Glomerular visceral epithelial cell (primary cell): ENCODE results near the gene WT1.
"Not testable (repeated sequence)": the region's sequence is repeated elsewhere in the genome, so short reads cannot be mapped to it uniquely, and the experiment has no call there.

Source experiments
- DNase-seq: peaks from one replicate; pipeline ENCODE4 v3.0.0-alpha.2; 2016; ENCODE audit errors: extremely low spot score

WT1 gene

GRCh38 chr11:32435511-32435941, at the start of gene WT1:
Gene WT1 (minus strand): TSS chr11:32435539.
- peak; percentile 43 for DNase-seq

- no peak for DNase-seq
These were observed 44.0 kb upstream of the WT1 start for GRCh38 chr11:32479291-32479690.

GRCh38 chr11:32478277-32478731, 43.0 kb upstream of the WT1 start:
- DNase-seq, result no peak

- no peak for DNase-seq
These were observed 38.1 kb upstream of the WT1 start for GRCh38 chr11:32473282-32473909.

- DNase-seq, result no peak
These were observed 36.9 kb upstream of the WT1 start for GRCh38 chr11:32472226-32472625.

GRCh38 chr11:32471544-32471943, 36.2 kb upstream of the WT1 start:
- DNase-seq, result not testable (repeated sequence)

- no peak for DNase-seq
These were observed 34.5 kb upstream of the WT1 start for GRCh38 chr11:32469791-32470190.

GRCh38 chr11:32466279-32466915, 31.1 kb upstream of the WT1 start:
- peak; percentile 4 for DNase-seq

- DNase-seq, result no peak
These were observed 28.7 kb upstream of the WT1 start for GRCh38 chr11:32464078-32464477.

- no peak for DNase-seq
These were observed 26.8 kb upstream of the WT1 start for GRCh38 chr11:32462011-32462690.

GRCh38 chr11:32456864-32457263, 21.5 kb upstream of the WT1 start:
- DNase-seq, result no peak

GRCh38 chr11:32454993-32455392, 19.7 kb upstream of the WT1 start:
- no peak for DNase-seq

- no peak for DNase-seq
These were observed 16.5 kb upstream of the WT1 start for GRCh38 chr11:32451808-32452207.

- DNase-seq, result no peak
These were observed 15.0 kb upstream of the WT1 start for GRCh38 chr11:32450372-32450771.

- DNase-seq, result peak; percentile 9
These were observed 12.9 kb upstream of the WT1 start for GRCh38 chr11:32448232-32448631.

- no peak for DNase-seq
These were observed 11.9 kb upstream of the WT1 start for GRCh38 chr11:32447252-32447651.

- DNase-seq, result no peak
These were observed 10.9 kb upstream of the WT1 start for GRCh38 chr11:32446227-32446626.

- no peak for DNase-seq
These were observed 8.8 kb upstream of the WT1 start for GRCh38 chr11:32444186-32444585.

- DNase-seq, result no peak
These were observed 5.6 kb upstream of the WT1 start for GRCh38 chr11:32440916-32441315.

- no peak for DNase-seq
These were observed 5.1 kb upstream of the WT1 start for GRCh38 chr11:32440312-32440908.

GRCh38 chr11:32439501-32440210, 4.3 kb upstream of the WT1 start:
- no peak for DNase-seq
